ENCODE results near the gene PLEKHA3.
A peak's percentile ranks its signal among the peaks of the same experiment; 100 is the strongest.
"Not testable (repeated sequence)": the region's sequence is repeated elsewhere in the genome, so short reads cannot be mapped to it uniquely, and the experiment has no call there.

Gene PLEKHA3

GRCh38 chr2:178479275-178479616 lies 1.0 kb upstream of the PLEKHA3 start:
- no peak for DNase-seq

DNA sequence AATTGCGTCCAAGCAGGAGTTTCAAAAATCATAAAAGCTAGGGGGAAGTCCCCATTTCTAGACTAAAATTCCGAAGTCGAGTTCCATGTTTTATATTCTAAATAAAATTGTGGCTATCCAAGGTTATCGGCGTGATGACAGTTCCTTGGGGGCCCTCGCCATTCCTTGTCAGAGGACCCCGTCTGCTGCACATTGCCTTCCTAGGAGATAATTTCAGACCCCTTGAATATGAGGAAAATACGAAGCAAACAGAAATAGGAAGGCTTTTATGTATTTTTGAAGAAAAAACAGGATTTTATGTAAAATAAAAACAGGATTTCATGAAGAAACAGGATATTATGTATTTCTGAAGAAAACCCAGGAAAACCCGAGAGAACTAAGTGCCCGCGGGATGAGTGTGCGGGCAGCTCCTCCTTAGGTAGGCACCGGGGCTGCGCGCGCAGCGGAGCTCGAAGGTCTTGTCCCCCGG lies 465 bp upstream of the PLEKHA3 start:
- peak; percentile 59 for DNase-seq

GRCh38 chr2:178482437-178482836 lies 2.2 kb downstream of the PLEKHA3 start:
- no peak for DNase-seq

GRCh38 chr2:178484245-178485041 lies 4.2 kb downstream of the PLEKHA3 start:
- DNase-seq = no peak

DNA sequence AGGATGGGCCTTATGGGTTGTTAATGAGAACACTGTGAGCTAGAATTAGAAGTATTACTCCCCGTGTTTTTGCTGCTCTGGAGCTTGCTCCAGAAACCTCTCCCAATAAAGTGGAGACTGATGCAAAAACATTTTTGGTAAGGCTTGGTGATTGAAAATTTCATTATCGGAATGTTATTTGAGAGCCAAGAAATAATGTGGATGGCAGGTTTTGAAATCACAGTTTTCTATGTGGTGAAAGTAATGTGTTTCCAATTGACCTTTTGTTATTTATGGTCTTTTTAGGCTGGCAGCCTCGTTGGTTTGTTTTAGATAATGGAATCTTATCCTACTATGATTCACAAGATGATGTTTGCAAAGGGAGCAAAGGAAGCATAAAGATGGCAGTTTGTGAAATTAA lies 5.1 kb downstream of the PLEKHA3 start:
- no peak for DNase-seq

DNA sequence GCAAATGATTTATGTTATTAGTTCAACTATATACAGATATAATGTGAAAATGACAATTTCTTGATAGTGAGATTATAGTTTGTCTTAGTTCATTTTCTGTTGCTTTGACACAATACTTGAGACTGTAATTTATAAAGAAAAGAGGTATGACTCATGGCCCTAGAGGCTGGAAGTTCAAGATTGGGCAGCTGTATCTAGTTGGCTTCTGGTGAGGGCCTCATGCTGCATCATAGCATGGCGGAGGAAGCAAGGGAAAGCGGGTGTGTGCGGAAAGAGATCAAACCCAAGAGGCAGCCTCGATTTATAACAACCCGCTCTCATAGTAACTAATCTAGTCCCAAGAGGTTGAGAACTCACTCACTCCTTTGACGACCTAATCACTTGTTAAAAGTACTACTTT lies 11.4 kb downstream of the PLEKHA3 start:
- DNase-seq = no peak

- DNase-seq = no peak
Observed at GRCh38 chr2:178496049-178496448, 15.8 kb downstream of the PLEKHA3 start.

DNA sequence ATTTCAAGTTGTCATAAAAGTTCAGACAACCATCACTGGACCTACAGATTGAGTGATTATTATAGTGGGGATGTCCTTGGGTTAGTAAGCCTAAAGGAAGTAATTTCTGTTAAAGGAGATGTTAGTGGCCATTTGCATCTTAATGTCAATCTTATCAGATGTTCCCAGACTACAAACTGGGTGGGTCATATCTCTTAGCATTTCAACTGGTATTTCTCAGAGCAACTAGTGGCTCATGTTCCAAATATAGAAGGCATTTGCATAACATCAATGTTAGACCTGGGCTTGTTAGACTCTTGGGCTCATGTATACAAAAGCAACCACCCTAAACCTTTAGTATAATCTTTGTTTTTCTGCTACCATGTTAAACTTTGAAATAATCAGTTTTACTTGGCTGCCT lies 17.9 kb downstream of the PLEKHA3 start:
- DNase-seq = no peak

DNA sequence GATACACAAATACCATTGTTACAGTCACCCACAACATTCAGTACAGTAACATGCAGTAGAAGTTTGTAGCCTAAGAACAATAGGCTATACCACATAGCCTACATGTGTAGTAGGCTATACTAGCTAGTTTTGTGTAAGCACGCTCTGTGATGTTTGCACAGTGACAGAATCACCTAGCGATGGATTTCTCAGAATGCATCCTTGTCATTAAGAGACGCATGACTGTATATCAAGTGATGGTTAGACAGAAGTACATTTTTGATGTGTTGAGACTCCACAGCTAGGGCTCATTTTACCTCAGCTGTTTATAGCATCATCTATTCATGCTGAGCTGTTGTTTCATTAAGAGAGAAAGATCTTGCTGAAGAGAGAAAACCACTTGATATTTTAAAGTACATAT lies 19.4 kb downstream of the PLEKHA3 start:
- no peak for DNase-seq

GRCh38 chr2:178502751-178503150 lies 22.5 kb downstream of the PLEKHA3 start:
- no peak for DNase-seq

DNA sequence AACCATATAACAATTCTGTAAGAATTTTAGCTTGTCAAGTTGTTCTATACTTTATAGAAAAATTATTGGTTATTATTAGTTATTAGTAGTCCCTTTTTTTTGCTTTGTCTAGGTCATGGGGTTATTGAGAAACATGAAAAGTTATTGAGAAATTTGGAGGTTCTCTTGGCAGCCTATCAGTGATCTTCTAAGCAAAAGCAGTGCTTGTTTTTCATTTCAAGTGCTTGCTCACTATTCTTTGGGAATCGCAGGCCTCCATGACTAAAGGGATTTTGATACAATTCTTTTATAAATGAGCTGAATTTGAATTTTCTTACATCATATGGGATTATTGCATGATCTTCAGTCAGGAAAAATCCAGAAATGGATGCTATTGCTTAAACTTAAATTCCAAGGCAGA lies 25.8 kb downstream of the PLEKHA3 start:
- no peak for DNase-seq

- DNase-seq = no peak
Observed at GRCh38 chr2:178506524-178506923, 26.3 kb downstream of the PLEKHA3 start.

DNA sequence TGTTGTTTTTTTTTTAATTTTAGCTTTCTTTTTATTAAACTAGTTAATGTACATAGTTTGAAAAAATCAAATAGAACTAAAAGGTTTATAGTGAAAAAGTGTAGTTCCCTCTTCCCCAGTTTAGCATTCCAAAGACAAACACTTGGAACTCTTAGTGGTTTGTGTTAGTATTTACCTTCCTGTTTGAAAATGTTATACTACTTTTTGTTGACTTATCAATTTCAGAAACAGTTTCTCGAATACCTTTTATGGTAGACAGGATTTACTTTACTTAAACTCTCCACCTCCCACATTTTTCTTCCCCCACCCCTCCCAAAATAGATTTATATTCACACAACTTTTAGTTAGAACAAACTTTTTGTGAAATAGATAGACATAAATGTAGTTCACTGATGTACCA lies 26.7 kb downstream of the PLEKHA3 start:
- no peak for DNase-seq

- DNase-seq = no peak
Observed at GRCh38 chr2:178508646-178509045, 28.4 kb downstream of the PLEKHA3 start.

GRCh38 chr2:178510384-178510783 lies 30.1 kb downstream of the PLEKHA3 start:
- DNase-seq = no peak

DNA sequence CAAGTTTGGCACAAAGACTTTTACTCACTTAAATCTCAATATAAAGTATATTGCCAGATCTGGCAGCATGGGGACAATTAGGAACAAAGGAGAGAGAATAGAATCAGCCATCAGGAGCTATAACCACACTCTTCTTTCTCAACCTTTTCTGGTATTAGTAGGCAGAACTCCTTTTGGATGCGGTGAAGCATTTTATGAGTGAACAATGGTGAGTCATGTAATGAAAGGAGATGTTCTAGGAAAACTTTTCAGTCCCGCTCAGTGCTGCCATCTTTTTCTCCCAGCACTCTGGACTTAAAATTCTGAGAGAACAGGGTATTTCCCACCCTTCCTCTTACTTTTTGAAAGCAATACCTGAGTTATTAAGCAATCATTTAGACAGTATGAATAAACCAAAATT lies 32.2 kb downstream of the PLEKHA3 start:
- DNase-seq = no peak

GRCh38 chr2:178513876-178514275 lies 33.6 kb downstream of the PLEKHA3 start:
- no peak for DNase-seq

GRCh38 chr2:178514664-178515063 lies 34.4 kb downstream of the PLEKHA3 start:
- DNase-seq = no peak

DNA sequence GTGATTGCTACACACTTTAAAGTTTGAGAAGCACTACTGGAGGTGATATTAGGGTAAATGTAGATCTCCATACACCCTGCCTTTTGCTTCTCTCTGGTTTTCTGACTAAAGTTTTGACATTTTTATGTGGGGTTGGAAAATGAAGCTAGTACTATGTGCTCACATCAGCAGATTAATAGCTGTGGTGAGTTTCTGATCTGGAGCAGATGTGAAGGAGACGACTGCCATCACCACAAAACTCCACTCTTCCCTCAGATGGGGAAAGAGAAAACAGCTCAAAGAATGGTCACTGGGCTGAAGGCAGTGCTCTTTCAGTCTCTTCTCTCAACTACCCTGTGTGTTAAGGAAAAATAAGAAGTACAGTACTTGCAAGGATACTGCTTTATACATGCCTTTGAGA lies 37.2 kb downstream of the PLEKHA3 start:
- DNase-seq = no peak

GRCh38 chr2:178521304-178522150 lies 41.3 kb downstream of the PLEKHA3 start:
- no peak for DNase-seq

GRCh38 chr2:178522950-178523595 lies 42.8 kb downstream of the PLEKHA3 start:
- peak; percentile 91 for DNase-seq

- no peak for DNase-seq
Observed at GRCh38 chr2:178523596-178524134, 43.4 kb downstream of the PLEKHA3 start.

DNA sequence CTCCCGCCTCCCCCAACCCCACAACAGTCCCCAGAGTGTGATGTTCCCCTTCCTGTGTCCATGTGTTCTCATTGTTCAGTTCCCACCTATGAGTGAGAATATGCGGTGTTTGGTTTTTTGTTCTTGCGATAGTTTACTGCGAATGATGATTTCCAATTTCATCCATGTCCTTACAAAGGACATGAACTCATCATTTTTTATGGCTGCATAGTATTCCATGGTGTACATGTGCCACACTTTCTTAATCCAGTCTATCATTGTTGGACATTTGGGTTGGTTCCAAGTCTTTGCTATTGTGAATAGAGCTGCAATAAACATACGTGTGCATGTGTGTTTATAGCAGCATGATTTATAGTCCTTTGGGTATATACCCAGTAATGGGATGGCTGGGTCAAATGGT lies 44.8 kb downstream of the PLEKHA3 start:
- DNase-seq = not testable (repeated sequence)
